ENCODE results near the gene CYREN. TPM values are rescaled to one million over a fixed set of nuclear protein-coding genes. Genes with fewer than 3 reads are reported as not detected.
A peak's percentile ranks its signal among the peaks of the same experiment; 100 is the strongest.

The CYREN gene
- polyA plus RNA-seq, 2 of the 4 experiments (the other 2 are of a cell fraction): 59.3 to 70.4 TPM

- no peak for TF ChIP-seq E2F6 (IDR thresholded peaks at IDR 0.05; ENCODE audit: borderline replicate concordance, low read depth)
- no peak for TF ChIP-seq ESRRA (IDR thresholded peaks at IDR 0.05; ENCODE audit: borderline replicate concordance, low read length)
These were observed 4.6 kb downstream of the CYREN start (continued) for GRCh38 chr7:135165862-135166261.

GRCh38 chr7:135164357-135165061 is 6.0 kb downstream of the CYREN start:
- ChIA-PET CTCF (interaction anchor here (0.6 to 1.8 kb wide), 6 partner anchors 11 to 475 kb away, joined by 3 to 6 read pairs (median 3); partner anchors contain the start of gene TMEM140), POLR2A (no interaction called here)
- TF ChIP-seq ZFP36 (IDR thresholded peaks at IDR 0.05; ENCODE audit: borderline replicate concordance, partially characterized antibody): no peak
- TF ChIP-seq ZNF302 (CRISPR knock-in tag; IDR thresholded peaks at IDR 0.05): no peak
- TF ChIP-seq ELK1 (IDR thresholded peaks at IDR 0.05; ENCODE audit: low read depth, low read length): no peak
- TF ChIP-seq JUN (IDR thresholded peaks at IDR 0.05): peak in 1 of 2 experiments; percentile 35; a peak in 2 of 5 replicates
- TF ChIP-seq POLR2A (IDR thresholded peaks at IDR 0.05; ENCODE audit: low read length): no peak
- TF ChIP-seq NFE2L2 (conservative IDR thresholded peaks at IDR 0.05; ENCODE audit: low read length): no peak
- TF ChIP-seq E2F6 (IDR thresholded peaks at IDR 0.05; ENCODE audit: borderline replicate concordance, low read depth): no peak
- TF ChIP-seq USF2 (IDR thresholded peaks at IDR 0.05): no peak
- no peak for TF ChIP-seq HOXB13 (CRISPR knock-in tag; IDR thresholded peaks at IDR 0.05; ENCODE audit: low read depth)
- TF ChIP-seq EHF (CRISPR knock-in tag; IDR thresholded peaks at IDR 0.05): no peak
- no peak for TF ChIP-seq HES2 (IDR thresholded peaks at IDR 0.05)
- no peak for TF ChIP-seq RCOR1 (IDR thresholded peaks at IDR 0.05; ENCODE audit: low read depth, low read length)
- TF ChIP-seq FOSL2 (IDR thresholded peaks at IDR 0.05): no peak
- TF ChIP-seq FOSL2 (CRISPR knock-in tag; IDR thresholded peaks at IDR 0.05): no peak
- TF ChIP-seq CTCF (IDR thresholded peaks at IDR 0.05): peak; percentile 32
- no peak for TF ChIP-seq FOSB (CRISPR knock-in tag; IDR thresholded peaks at IDR 0.05)
- TF ChIP-seq ZSCAN20 (CRISPR knock-in tag; IDR thresholded peaks at IDR 0.05): no peak
- no peak for TF ChIP-seq MYC (IDR thresholded peaks at IDR 0.05; ENCODE audit: borderline replicate concordance, low read length)
- no peak for TF ChIP-seq CHD4 (IDR thresholded peaks at IDR 0.05; ENCODE audit: borderline replicate concordance)
- no peak for TF ChIP-seq REST (IDR thresholded peaks at IDR 0.05)
- TF ChIP-seq RNF2 (IDR thresholded peaks at IDR 0.05; ENCODE audit: borderline replicate concordance, low read depth): no peak
- TF ChIP-seq HEYL (CRISPR knock-in tag; IDR thresholded peaks at IDR 0.05): no peak
- no peak for TF ChIP-seq CBX8 (IDR thresholded peaks at IDR 0.05)
- no peak for TF ChIP-seq TFCP2L1 (CRISPR knock-in tag; IDR thresholded peaks at IDR 0.05)
- TF ChIP-seq CBX2 (IDR thresholded peaks at IDR 0.05; ENCODE audit: borderline replicate concordance, low read depth): no peak
- no peak for TF ChIP-seq ESRRA (IDR thresholded peaks at IDR 0.05; ENCODE audit: borderline replicate concordance, low read length)
- TF ChIP-seq SREBF2 (IDR thresholded peaks at IDR 0.05): no peak
- no peak for TF ChIP-seq HOXA7 (CRISPR knock-in tag; IDR thresholded peaks at IDR 0.05)
- TF ChIP-seq KDM1A (IDR thresholded peaks at IDR 0.05; ENCODE audit: low read depth): no peak
- no peak for TF ChIP-seq MAFK (IDR thresholded peaks at IDR 0.05; ENCODE audit: partially characterized antibody)

More at GRCh38 chr7:135164357-135165061, 6.0 kb downstream of the CYREN start:
- Histone ChIP-seq H3K9me3 (peaks cover 13% of the 10 kb centered on the region; the same call in 1 of the 3 replicates), H3K4me2 (no peak overlapping the region), H3K27ac (no peak overlapping the region), H3K4me1 (peaks cover 29% of the 10 kb centered on the region), H3K4me3 (no peak overlapping the region)
- ATAC-seq: peak; percentile 51 to 60; a peak in 4 of 6 replicates
- 79% methylated on average over 16 of the region's 18 CpGs for WGBS (ENCODE audit: missing lambda C conversion rate)
- peak in 1 of 2 experiments; percentile 42 for DNase-seq (ENCODE audit: low read depth in 1 of 2, low spot score in 1 of 2)
- no peak for FAIRE-seq

Data from A549 (cell line).